HL-60/S4 (cell line): Measurements from ENCODE around the gene MEX3D.

Experiments used
- in situ Hi-C: fragments of 300-500 bp; cut with MboI; formaldehyde crosslinking; loops from 2 replicates; pipeline ENCODE4 v1.14.3; 2022; ENCODE audit warnings: low sequenced_read_pairs

Gene MEX3D

GRCh38 chr19:1574354-1575136, 6.4 kb upstream of the MEX3D start:
- in situ Hi-C loops = no loop called here

DNA sequence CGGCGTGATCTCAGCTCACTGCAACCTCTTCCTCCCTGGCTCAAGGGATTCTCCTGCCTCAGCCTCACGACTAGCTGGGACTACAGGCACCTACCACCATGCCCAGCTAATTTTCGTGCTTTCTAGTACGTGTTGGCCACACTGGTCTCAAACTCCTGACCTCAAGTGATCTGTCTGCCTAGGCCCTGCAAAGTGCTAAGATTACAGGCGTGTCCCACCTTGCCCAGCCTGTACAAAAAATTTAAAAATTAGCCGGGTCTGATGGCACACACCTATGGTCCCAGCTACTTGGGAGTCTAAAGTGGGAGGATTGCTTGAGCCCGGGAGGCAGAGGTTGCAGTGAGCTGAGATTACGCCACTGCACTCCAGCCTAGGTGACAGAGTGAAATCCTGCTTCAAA, 4.7 kb upstream of the MEX3D start:
- in situ Hi-C loops = no loop called here

- in situ Hi-C loops = no loop called here
Measured at GRCh38 chr19:1571358-1571757, 3.2 kb upstream of the MEX3D start.

- in situ Hi-C loops = no loop called here
Measured at GRCh38 chr19:1570836-1571235, 2.7 kb upstream of the MEX3D start.

DNA sequence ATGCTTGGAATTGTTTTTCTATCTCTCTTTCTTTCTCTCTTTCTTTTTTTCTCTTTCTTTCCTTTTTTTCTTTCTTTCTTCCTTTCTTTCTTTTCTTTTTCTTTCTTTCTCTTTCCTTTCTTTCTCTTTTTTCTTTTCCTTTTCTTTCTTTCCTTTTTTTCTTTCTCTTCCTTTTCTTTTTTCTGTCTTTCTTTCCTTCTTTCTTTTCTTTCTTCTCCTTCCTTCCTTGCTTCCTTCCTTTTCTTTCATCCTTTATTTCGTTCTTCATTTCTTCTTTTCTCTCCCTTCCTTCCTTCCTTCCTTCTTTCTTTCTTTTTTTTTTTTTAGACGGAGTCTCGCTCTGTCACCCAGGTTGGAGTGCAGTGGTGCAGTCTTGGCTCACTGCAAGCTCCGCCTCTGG, 1.9 kb upstream of the MEX3D start:
- in situ Hi-C loops = no loop called here

DNA sequence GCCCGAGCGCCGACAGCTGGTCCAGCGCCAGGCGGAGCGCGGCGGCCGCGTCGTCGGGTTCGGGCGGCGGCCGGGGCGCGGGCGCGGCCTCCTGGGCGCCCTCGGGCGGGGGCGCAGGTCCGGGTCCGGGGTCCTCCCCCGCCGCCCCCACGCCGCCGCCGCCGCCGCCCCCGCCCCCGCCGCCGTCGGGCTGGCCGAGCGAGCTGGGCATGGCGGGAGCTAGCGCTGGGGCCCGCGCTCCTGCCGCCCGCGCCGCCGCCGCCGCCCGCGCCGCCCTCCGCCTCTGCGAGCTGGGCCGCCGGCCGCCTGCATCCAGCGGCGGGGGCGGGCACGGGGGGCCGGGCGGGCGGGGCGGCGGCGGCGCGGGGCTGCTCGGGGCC, 287 bp downstream of the MEX3D start:
- in situ Hi-C loops = no loop called here

DNA sequence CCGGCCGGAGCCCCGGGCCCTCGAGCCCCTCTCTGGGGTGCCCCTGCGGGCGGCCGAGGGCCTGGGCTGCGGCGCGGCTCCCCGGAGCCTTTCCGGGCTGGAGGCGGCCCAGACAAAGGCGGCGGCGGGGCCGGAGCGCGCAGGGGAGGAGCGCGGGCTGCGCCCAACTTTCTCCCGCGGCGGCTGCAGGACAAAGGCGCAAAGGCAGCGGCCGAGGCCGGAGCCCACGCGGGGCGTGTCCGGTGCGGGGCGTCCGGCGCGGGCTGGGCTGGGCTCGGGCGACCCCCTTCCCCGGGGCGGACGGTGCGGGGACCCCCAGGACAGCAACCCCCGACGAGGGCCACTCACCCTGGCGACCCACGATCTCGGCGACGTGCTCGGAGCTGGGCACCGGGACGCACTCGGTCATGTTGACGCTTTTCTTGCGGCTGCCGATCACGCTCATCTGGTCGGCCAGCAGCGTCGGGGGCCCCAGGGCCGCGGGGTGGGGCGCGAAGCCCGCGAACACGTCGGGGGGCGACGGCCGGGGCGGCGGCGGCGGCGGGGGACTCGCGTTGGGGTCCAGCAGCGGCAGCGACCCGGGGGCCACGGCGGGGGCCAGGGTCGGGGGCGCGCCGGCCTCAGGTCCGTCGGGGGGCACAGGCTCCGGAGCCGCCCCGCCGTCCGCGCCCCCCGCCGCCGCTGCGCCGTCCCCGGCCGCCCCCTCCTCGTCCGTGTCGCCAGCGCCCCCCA, 843 bp downstream of the MEX3D start:
- in situ Hi-C loops = no loop called here

DNA sequence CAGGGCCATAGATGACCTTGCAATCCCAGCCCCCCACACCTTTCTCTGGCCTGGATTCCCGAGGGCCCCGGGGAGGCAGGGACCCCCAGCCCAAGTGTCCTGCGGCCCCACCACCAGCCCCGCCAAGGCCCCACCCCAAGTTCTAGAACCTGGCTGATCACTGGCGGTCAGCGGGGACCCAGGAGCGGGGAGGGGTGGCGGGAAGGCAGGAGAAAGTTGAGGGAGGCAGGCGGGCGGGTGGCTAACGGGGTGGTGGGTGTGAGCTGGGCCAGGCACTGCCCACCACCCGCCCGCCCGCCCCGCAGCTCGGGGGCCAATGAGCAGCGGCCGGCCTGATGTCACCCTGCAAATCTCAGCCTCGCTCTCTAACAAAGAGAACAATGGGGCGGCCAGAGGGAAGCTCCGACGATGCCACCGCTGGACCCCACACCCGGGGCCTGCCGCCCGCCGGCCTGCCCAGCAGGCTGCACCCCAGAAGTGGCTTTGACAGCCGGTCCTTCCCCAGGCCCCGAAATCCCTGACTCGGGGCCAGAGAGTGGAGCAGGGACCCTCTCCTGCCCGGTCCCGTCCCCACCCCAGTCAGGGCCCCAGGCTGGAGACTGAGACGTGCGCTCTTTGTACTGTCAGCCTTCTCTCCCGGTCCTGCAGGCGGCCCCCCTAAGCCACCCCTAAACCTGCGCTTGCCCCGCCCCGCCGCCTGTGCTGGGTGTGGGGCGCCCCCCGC, 1.6 kb downstream of the MEX3D start:
- in situ Hi-C loops = no loop called here

DNA sequence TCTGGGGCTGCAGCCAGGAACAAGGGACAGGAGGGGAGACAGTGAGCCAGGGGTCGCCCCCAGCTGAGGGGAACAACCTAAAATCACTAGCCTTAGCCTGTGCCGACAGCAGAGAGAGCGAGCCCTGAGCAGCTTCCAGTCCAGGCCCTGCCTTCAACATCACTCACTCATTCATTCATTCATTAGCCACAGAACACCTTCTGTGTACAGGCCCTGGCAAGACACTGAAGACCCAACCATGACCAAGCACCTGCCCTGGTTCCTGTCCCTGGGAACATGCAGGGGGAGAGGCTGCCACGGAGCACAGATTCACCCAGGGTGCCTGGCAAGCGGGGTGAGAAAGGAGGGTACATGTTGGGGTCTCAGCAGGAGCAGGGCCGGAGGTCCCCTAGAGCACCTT, 4.9 kb downstream of the MEX3D start:
- in situ Hi-C loops = no loop called here

- in situ Hi-C loops = no loop called here
Measured at GRCh38 chr19:1561236-1561842, 6.8 kb downstream of the MEX3D start.

GRCh38 chr19:1560286-1560882, 7.7 kb downstream of the MEX3D start:
- in situ Hi-C loops = no loop called here

GRCh38 chr19:1558552-1558951, 9.6 kb downstream of the MEX3D start:
- in situ Hi-C loops = no loop called here

DNA sequence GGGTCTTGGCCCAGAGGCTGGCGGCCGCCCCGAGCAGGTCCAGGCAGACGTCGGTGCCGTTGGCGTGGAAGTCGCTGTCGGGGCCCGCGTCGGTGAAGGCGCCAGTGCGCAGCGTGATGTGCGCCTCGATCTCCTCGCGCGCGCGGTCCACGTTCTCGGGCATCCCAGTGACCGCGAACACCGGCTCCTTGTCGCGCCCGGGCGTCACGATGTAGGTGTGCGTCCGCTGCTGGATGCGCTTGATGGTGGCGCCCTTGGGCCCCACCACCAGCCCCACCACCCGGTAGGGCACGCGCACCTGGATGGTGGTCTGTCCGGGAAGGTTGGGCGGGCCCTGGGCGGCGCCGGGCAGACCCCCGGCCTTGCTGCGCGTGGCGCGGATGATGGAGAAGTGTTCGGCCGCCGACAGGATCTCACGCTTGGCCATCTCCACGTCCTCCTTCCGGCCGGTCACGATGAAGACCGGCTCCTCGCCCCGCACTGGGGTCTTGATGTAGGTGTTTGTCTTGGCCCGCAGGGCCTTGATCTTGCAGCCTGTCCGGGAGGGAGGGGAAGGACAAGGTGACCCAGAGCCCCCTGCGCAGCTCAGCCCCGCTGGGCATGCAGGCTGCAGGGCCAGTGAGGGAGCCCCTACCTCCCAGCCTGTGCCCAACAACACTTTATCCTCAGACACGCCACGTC, 11.6 kb downstream of the MEX3D start:
- in situ Hi-C loops = no loop called here

GRCh38 chr19:1555487-1556389, 12.4 kb downstream of the MEX3D start:
- in situ Hi-C loops = no loop called here

GRCh38 chr19:1554968-1555367, 13.2 kb downstream of the MEX3D start:
- in situ Hi-C loops = no loop called here

- in situ Hi-C loops = no loop called here
Measured at GRCh38 chr19:1553415-1553814, 14.7 kb downstream of the MEX3D start.

GRCh38 chr19:1551068-1552040, 16.8 kb downstream of the MEX3D start:
- in situ Hi-C loops = no loop called here

DNA sequence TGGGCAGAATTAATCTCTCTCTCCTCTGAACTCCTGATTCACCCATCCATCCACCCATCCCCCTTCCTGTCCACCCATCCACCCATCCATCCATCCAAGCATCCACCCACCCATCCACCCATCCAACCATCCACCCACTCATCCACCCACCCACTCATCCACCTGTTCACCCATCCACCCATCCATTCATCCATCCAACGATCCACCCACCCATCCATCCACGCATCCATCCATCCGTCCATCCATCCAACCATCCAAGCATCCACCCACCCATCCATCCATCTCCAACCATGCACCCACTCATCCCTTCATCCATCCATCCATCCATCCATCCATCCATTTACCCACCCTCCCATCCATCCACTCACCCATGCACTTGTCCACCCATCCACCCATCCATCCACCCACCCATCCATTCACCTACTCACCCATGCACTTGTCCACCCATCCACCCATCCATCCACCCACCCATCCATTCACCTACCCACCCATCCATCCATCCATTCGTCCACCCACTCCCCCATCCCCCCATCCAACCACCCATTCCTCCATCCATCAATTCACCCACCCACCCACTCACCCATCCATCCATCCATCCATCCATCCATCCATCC, 18.7 kb downstream of the MEX3D start:
- in situ Hi-C loops = loop anchor here (10.0 kb wide), 2 partner anchors 125 to 265 kb away; partner anchors contain the start of gene ATP8B3
